ENCODE data around the gene NSL1.

DNA sequence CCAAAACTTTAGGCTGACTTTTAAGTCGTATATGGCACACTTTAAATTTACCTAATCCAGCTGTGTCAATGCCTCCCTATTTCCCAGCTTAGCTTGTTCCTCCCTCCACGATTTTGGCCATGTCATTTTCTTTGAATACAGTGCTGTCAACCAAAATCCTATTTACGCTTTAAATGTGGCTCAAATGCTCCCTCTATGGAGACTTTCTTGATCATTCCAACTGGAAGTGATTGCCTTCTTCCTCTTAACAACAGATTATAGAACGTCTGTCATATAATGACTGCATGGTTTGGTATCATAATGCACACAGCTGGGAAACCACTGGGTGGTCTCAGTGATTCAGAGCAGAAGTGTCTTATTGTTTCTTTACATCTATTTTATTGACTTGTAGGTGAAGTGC, 73.1 kb downstream of the NSL1 start:
- TF ChIP-seq, protein P1, sequence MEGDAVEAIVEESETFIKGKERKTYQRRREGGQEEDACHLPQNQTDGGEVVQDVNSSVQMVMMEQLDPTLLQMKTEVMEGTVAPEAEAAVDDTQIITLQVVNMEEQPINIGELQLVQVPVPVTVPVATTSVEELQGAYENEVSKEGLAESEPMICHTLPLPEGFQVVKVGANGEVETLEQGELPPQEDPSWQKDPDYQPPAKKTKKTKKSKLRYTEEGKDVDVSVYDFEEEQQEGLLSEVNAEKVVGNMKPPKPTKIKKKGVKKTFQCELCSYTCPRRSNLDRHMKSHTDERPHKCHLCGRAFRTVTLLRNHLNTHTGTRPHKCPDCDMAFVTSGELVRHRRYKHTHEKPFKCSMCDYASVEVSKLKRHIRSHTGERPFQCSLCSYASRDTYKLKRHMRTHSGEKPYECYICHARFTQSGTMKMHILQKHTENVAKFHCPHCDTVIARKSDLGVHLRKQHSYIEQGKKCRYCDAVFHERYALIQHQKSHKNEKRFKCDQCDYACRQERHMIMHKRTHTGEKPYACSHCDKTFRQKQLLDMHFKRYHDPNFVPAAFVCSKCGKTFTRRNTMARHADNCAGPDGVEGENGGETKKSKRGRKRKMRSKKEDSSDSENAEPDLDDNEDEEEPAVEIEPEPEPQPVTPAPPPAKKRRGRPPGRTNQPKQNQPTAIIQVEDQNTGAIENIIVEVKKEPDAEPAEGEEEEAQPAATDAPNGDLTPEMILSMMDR (IDR thresholded peaks at IDR 0.05; ENCODE audit: borderline replicate concordance, extremely low read depth, low read length, poor library complexity, severe bottlenecking), result no peak
- TF ChIP-seq EZH2 (IDR thresholded peaks at IDR 0.05; ENCODE audit: borderline replicate concordance, low read depth, low read length, severe bottlenecking), result no peak
